Activated T-cell treated with anti-CD3 and anti-CD28 coated beads for 1 hour (primary cell): ENCODE measurements around the gene CIB4.
"Not testable (repeated sequence)": the region's sequence is repeated elsewhere in the genome, so short reads cannot be mapped to it uniquely, and the experiment has no call there.

Experiments used
- DNase-seq: peaks from one replicate; pipeline ENCODE4 v3.0.0-alpha.2; 2020; ENCODE audit warnings: low read depth

Gene CIB4

DNA sequence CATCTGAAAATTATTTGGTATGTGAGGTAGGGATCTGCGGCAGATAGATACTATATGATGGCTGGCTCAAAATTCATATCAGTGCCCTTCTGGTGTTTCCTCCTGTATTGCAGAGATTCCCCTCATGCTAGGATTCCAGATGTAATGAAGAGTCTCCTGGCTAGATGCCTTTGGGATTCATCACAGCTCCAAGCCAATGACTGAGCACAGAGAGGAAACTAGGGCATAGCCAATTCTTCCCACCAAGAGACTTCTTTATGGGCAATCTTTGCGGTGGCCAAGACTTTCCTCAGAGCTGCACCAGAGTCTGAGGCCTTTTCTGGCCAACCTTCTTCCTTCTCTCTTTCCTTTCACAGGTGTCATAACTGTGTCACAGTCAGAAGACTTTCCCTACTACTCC, 25.5 kb upstream of the CIB4 start:
- no peak for DNase-seq

DNA sequence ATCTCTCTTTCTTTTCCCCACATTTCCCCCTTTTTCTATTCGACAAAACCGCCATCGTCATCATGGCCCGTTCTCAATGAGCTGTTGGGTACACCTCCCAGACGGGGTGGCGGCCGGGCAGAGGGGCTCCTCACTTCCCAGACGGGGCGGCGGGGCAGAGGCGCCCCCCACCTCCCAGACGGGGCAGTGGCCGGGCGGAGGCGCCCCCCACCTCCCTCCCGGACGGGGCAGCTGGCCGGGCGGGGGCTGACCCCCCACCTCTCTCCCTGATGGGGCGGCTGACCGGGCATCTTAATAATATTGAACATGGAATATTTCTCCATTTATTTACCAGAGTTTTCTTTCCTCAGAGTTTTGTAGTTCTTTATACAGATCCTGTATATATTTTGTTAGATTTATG, 24.1 kb upstream of the CIB4 start:
- DNase-seq: not testable (repeated sequence)

DNA sequence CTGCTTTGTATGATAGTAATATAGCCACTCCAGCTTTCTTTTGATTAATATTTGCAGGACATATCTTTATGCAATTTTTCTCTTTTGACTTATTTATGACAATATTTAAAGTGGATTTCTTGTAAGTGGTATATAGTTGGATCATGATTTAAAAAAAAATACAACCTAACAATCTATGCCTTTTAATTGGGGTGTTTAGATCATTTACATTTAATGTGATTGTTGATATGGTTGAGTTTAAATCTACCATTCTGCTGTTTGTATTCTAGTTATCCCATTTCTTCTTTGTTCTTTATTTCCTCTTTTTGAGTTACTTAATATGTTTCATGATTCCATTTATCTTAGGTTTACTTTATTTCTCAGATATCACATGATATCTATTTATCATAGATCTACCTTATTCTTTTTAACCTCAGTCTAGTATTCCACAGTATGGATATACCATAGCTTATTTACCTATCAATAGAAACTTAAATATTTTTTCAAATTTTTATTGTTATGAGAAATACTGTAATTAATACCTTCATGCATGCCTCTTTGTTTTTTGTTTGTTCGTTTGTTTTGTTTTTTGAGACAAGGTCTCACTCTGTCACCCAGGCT, 19.3 kb upstream of the CIB4 start:
- DNase-seq: no peak

DNA sequence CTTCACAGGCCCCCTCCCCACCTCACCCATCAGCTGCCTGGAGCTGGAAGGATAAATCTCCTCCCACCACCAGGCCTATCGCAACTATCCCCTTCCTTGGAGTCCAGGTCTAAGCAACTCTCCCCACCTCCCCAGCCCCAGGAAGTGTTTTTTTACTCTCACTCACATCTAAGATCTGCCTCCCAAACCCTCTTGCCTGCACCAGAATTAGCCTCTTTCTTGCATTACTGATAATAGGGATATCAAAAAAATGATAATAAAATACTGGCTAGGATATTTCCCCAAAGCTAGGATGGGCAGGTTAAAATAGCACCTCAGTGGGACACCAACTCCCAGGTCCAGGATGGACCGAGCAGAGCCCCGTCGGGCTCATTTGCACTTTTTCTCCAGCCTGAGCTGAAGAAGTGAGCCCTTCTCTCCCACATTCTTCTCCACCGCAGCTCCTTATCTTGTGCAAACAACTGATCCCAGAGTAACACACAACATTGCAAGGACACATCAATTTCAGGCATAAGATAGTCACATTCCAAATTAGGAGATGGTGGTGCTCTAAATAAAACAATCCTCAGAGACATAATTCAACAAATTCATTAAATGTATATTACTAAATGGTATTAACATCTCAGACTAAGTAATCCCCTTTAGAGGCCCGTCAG, 17.7 kb upstream of the CIB4 start:
- DNase-seq: no peak

DNA sequence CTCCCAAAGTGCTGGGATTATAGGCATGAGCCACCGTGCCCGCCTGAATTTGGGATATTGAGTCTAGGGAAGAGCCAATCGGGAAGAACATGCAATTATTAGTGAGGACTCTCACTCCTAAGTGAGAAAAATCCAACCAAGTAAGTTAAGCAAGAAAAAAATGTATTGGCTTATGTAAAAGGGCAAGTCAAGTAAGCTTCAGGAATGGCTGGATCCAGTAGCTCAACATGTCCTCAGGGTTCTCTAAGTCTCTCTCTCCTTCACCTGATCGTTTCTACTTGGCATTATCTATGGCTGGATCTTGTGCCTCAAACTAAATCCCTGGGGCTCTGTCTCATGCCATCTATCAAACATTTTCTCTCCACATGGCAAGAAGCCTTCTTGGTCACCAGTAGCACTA, 16.1 kb upstream of the CIB4 start:
- DNase-seq: no peak

DNA sequence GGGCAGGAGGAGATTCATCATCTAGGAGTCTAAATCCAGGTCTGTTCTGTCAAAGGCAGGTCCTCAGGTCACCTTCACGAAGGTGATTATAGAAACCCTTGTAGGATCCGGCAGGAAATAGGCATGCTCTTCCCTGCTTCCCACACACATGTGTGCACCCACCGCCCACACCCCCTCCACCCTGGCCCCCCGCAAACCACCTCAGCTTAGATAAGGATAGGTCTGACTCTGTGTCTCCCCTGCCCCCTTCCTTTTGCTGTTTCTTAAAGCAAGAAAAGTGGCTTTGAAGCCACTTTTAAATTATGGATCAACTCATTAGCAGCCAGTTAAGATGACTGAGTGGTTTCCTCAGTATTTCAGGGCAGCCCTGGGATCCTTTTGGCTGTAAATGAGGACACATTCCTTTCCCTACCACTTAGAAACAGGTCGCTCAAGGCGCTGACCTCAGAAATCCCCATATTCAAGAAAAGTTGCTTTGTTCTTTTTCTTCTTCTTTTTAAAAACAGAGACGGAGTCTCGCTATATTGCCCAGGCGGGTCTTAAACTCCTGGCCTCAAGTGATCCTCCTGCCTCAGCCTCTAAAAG, 14.5 kb upstream of the CIB4 start:
- no peak for DNase-seq

DNA sequence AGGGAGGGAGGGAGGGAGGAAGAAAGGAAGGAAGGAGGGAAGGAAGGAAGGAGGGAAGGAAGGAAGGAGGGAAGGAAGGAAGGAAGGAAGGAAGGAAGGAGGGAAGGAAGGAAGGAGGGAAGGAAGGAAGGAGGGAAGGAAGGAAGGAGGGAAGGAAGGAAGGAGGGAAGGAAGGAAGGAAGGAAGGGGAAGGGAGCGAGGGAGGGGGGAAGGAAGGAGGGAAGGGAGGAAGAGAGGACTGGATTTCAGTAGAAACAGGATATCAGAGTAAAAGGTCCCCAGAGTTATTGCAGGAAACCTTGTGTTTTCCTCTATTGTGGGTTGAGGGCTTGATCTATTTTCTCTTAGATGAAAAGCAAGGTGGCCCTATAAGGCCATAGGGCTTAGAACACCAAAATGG, 14.0 kb upstream of the CIB4 start:
- DNase-seq: not testable (repeated sequence)

DNA sequence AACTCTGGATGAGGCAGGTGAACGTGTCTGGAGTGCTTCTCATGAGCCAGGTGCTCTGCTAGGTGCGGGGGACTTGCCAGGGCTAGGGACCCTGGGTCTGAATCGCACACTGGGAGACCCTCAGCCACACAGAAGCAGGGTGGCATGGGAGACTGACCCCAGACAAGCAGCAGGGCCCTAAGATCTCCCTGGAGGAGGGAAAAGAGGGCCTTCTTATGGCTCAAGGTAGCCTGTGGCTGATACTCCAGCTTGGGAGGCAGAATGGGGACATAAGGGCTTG, 12.8 kb upstream of the CIB4 start:
- DNase-seq: no peak

DNA sequence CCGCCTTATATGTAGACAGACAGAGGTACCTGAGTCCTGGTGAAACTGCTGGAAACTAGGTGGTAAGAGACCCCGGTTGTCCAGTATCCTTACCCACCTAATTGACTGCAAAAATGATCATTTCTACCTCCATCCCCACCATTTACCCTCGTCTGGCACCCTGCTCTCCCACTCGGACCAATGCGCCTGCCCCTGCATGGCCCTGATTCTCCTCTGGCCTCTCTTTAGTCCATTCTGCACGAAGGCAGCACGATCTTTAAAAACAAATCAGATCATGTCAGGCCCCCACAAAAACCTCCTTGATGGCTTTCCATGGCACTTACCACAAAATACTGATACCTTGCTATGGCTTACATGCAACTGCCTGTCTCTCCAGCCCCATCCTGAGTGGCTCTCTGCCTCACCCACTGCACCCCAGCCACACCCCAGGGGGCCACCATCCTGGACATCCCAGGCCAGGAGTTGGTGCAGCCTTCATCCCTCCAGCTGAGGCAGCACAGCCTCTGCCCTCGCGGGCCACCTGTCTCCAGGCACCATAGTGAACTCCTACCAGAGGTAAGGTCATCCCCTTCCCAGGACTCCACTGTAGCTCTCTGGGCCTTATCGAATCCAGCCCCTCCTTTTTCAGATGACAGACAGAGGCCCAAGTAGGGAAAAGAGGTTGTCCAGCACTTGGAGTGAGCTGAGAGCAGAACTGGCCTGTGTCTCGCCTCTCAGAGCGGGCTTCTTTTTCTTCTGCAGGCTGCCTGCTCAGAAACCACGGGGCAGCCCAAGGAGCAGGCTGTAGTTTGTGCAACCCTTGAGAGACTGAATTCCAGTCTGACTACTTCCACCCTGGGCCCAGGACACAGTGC, 12.3 kb upstream of the CIB4 start:
- no peak for DNase-seq

DNA sequence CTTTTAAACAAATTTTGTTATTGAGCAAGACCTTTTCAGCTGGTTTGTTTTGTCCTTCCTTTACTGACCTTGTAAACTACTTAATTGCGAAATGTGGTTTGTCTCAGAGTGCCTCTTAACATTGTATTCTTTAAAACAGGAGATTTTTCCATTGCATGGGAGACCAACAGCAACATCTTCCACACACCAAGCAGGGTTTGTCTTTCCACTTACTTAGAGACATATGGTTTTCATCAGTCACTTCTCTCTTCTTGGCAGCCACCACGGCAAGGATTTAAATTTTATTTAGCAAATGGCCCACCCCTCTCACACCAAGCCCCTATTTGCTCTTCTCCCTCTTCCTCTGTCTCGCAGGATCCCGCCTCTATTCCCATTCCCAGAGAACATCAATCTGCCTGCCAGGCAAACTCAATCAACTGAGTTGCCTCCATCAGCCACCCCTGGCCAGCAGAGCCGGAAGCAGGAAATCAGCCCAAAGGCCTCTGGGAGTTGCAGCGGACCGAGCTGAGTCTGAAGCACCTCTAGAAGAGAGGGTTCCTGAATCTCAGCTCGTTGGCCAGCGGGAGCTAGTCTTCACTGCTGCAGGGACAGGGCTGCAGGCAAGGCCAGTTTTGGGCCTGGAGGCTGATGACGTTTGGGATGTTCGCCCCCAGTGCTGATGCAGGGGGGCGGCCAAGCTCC, 11.3 kb upstream of the CIB4 start:
- no peak for DNase-seq

DNA sequence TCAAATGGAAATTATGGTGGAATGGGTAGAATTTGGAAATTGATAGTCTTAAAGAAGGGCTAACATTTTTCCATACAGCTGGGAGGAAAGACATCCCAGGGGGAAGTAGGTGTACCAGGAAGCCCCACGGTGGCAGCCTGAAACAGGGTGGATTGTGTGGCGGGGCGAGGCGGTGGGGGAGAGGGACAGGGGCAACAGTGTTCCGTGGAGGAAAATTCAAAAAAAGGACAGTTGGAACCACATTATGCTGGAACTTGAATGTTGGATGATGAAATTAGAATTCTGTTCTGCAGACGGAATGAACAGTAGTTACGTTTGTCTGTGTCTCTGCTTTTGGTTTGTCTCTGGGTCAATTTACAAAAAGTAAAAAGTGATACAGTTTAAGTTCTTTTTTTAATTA, 10.6 kb upstream of the CIB4 start:
- no peak for DNase-seq

DNA sequence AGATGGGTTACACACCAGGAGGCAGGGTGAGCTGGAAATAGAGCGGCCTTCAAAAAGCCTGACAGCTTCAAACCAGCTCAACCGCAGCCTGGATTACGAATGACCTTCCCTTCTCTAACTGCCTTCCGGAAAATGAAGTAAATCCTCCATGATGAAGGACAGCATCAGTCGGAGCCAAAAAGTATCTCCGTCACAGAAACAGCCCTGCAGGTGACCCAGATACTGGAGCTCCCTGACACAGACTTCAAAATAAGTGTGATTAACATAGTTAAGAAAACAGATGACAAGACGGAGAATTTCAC, 10.3 kb upstream of the CIB4 start:
- no peak for DNase-seq

DNA sequence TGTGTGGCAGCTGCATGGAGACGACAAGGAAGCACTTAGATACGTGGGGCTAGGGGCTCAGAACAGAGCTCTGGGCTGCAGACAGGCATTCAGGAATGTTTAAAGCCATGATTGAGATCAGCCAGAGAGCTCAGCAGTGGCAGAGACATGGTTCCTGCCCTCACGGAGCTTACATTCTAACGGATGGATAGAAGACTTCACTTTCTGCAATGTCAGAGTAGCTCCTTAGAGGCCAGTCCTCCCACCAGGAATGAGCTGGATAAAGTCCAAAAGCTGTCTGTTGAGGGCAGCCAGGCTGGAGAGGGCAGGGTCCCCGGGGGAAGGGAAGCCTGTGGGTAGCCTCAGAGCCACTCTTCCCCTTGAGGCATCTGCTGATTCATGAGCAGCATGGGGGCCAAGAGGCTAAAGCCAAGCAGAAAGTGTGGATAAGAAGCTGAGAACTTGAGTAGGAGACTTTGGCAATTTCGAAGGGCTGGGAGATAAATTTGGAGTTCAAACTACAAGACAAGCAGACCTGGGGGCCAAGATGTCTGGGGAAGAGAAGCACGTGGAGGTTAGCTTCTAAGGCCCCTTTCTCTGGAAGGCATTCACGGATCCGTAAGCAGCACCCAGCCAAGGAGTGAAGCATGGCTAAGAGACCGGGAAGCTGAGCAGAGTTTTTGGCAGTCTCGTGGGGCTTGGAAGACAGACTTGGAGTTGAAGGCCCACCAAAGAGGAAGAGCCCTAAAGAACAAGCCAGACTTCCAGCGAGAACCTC, 9.7 kb upstream of the CIB4 start:
- no peak for DNase-seq

DNA sequence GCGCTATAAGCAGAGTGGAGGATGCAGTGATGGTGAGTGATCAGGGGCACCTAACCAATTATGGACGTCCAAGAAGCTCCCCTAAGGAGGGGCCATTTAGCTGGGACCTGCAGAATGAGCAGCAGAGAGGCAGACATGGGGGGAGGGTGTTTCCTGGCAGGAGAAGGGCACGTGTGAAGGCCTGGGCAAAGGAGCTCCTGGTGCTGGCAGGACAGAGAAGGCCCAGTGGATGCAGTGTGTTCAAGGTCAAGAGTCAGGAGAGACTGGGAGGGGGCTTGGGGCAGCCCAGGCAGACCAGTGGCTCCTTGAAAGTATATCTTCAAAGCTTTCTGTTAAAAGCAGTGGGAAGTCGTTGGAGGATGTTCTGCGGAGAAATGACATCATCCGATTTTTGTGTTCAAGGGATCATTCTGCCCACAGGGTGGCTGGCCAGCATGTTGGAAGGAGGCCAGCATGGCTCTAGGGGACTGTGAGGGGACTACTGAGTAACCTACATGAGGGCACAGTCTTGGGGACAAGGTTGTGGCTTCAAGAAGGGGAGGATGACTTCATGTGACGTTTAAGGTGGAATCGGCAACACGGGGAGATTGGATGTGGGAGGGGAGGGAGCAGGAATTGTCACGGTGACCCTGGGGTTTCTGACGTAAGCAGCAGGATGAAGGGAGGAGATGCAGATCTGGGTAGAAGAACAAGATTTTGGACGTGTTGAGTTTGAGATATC, 9.0 kb upstream of the CIB4 start:
- no peak for DNase-seq

DNA sequence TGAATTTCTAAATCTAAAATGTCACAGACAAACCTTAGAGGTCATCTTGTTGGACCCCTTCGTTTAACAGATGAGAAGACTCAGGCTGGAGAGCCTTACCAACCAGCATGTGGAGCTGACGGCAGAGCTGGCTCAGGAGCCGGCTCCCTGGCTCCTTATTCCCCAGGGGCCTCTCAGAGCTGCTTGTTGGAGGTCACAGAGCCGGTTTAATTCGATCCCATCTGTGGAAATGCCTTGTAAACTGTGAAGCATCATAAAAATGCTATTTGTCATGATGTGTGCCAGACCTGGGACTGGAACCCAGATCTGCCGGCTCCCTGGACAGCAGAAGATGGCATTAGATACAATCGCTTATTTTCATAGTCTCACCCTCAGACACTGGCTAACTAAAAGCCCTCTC, 8.2 kb upstream of the CIB4 start:
- no peak for DNase-seq

DNA sequence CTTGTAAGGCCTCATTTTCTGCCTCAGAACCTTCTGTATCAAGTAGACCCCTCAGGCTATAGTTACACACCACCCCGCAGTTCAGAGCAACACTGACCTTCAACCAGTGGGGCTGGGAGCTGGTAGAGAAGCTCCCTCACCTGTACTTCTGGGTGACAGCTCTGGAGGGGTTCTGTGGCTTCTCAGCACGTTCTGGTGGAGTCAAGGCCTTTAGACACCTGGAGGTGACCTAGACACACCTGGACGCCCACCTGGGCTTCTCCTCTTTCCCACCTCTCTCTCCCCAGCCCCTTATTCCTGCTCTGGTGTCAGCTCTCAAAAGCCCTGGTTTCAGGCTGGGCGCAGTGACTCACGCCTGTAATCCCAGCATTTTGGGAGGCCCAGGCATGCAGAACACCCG, 7.3 kb upstream of the CIB4 start:
- DNase-seq: no peak

DNA sequence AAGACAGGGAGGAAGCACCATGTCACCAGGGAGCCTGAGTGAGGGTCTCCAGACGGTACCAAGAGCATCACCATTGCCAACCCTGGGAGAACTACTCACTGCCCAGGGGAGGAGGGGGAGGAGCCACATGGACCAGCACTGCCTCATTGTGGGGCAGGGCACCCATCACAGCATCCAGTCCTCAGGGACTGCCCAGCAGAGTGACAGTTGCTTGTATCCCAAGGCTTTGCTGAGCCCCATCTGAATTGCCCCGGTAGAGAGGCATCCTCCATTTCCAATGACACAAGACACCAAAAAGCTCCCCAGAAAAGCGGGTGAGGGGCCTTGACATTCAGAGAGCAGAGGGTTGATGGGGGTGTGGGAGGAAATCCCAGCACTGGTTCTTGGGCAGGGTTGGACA, 6.8 kb upstream of the CIB4 start:
- no peak for DNase-seq

DNA sequence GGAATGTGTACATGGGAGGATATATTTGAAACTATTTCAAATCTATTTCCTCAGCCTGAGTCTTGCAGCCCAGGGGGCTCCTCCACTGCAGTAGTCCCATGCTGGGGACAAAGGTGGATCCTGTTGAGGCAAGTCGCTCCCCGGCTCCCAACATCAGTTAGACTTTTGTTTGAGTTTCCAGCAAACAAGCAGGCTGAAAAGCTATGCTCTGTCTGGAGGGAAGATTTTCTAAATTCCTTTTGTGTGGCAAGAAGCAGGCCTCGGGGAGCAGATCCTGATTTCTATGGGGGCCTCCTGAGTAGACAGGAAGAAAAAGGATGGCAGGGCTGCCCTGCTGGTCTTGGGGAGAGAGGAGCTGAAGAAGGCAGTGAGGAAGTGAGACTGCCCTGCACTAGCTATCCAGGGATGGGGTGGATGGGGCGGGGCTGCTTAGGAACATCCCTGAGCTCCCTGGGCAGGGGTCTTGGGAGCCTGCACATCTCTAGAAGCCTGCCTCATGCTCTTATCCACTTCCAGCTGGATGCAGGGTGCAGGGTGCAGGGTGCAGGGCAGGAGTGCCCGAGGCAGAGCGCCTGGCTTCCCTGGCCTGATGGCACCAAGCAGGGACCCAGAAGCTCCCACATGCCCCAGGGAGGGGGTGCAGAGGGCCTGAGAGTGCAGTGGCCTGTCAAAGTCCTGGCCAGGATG, 6.0 kb upstream of the CIB4 start:
- DNase-seq: no peak

DNA sequence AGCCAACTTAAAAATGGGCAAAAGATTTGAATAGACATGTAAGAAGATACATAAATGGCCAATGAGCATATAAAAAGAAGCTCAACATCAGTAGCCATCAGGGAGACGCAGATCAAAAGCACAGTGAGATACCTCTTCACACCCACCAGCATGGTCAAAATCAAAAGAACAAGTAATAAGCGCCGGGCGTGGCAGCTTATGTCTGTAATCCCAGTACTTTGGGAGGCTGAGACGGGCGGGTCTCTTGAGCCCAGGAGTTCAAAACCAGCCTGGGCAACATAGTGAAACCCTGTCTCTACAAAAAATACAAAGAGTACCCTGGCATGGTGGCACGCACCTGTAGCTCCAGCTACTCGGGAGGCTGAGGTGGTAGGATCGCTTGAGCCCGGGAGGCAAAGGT, 4.6 kb upstream of the CIB4 start:
- DNase-seq: no peak

DNA sequence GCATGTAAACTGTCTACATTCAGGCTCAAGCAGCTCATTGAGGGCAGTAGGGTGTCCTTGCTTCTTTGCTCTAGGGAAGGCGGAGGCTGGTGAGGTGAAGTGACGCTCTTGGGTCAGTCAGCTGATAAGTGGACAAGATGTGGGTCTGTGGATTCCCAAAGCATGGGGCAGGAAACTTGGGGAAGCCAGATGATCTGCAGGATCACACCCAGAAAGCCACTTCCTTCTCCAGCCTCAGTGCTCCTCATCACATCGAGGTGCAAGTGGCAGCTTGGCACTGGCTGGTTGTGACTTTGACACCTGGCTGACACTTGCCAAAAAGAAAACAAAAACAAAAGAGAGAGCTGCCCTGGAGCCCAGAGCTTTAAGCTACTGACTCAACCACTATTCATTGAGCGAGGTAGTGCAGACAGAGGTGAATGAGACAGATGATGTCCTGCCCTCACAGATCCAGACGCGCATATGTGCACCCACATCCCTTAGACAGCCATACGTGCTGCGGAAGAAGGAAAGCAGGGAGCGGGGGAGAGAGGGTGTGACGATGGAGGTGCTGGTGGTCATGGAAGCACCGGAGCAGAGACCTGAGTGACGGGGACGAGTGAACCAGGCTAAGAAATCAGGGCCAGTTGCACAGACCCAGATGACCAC, 3.1 kb upstream of the CIB4 start:
- no peak for DNase-seq
